Lower leg skin (tissue), 4 donors: ENCODE measurements around the gene TTC4. TPM values are rescaled to one million over a fixed set of nuclear protein-coding genes. Genes with fewer than 3 reads are reported as not detected.

Experiments
- DNase-seq, 2 donors: peaks; one replicate each; pipeline ENCODE4 v3.0.0-alpha.2; 2019; ENCODE audit warnings: low spot score in 2 of 2
- H3K4me3 ChIP-seq: fragments of 200-600 bp; sonication (generic); 2 replicates; pipeline ENCODE4 v1.5.1; 2017; ENCODE audit warnings: mild to moderate bottlenecking, low read depth; ENCODE audit not compliant: poor library complexity, severe bottlenecking
- POLR2A ChIP-seq, 2 donors: fragments of 450-650 bp; IDR thresholded peaks; one replicate each; pipeline ENCODE4 v1.6.1; 2016 to 2017; ENCODE audit warnings: antibody characterized with exemption in 2 of 2, mild to moderate bottlenecking in 1 of 2, moderate library complexity in 1 of 2
- WGBS, 2 donors: methylation state at CpG; one replicate each; pipeline ENCODE4 v1.1.5; 2018; 5-methylcytosine and 5-hydroxymethylcytosine counted together
- intact Hi-C: fragments of 100-400 bp; cut with DNase I; formaldehyde crosslinking; loops from one replicate; pipeline ENCODE4 v1.15.0; 2023; ENCODE audit warnings: low total_unique reads
- total RNA-seq, 4 donors: library from RNA; depleted of rRNA; stranded (reverse); fragments of >200 nt; gene quantifications; one replicate each; pipeline ENCODE4 v1.1.0, GENCODE V29; 2016
- TF ChIP-seq, protein P1 (sequence below), 3 donors: fragments of 450-650 bp; IDR thresholded peaks; one replicate each; pipeline ENCODE4 v1.5.1; 2016; ENCODE audit warnings: antibody characterized with exemption in 3 of 3, mild to moderate bottlenecking in 3 of 3, moderate library complexity in 2 of 3

Gene TTC4
- total RNA-seq, 4 donors from 2014 or later = 15.7 to 21.2 (median 18.3) TPM

DNA sequence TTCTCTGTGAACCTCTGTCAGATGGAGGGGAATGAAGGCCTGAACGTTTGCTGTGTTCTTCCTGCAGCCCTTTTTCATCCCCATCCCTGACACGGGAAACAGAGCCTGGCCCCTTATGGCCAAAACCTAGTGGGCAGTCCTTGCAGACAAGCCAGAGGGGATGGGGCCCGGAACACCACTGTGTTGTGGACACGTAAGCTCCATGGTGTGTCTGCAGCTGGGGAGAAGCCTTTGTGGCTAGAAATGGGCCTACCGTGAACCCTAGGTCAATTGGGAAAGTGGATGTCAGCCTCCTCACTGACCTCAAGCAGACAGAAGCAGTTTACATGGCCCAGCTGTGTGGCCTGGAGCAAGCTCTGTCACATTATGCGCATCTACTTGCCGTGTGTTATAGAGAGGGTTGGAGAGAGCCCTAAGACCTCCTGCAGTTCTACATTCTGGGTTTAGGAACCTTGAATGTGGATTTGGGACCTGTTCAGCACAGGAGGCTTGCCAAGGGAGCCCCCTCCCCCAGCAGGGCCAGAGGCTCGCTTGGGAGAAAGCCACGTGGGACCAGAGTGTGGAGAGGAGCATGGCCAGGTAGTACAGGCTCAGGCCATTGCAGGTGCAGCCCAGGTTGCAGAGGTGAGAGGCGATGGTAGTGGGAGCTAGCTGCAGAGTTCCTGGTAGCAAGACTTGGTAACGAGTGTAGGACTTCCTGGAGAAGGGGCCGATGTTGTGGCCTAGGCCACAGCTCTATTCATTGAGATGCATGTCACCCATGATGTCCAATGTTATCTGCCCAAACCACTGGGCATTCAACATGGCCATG lies 28.0 kb downstream of the TTC4 start:
- no peak overlapping the region for H3K4me3 ChIP-seq
- DNase-seq = peak in 1 of 2 donors; percentile 57
- WGBS, 2 donors = 79 to 85% methylated on average over 11 to 12 of the region's 12 CpGs
- TF ChIP-seq, protein P1, sequence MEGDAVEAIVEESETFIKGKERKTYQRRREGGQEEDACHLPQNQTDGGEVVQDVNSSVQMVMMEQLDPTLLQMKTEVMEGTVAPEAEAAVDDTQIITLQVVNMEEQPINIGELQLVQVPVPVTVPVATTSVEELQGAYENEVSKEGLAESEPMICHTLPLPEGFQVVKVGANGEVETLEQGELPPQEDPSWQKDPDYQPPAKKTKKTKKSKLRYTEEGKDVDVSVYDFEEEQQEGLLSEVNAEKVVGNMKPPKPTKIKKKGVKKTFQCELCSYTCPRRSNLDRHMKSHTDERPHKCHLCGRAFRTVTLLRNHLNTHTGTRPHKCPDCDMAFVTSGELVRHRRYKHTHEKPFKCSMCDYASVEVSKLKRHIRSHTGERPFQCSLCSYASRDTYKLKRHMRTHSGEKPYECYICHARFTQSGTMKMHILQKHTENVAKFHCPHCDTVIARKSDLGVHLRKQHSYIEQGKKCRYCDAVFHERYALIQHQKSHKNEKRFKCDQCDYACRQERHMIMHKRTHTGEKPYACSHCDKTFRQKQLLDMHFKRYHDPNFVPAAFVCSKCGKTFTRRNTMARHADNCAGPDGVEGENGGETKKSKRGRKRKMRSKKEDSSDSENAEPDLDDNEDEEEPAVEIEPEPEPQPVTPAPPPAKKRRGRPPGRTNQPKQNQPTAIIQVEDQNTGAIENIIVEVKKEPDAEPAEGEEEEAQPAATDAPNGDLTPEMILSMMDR (IDR thresholded peaks at IDR 0.05) = no peak
- intact Hi-C loops = no loop called here

GRCh38 chr1:54744696-54745095 lies 29.0 kb downstream of the TTC4 start:
- 96 to 100% methylated on average over 3 of the region's 3 CpGs for WGBS, 2 donors
- H3K4me3 ChIP-seq = no peak overlapping the region
- DNase-seq = peak in 1 of 2 donors; percentile 66
- intact Hi-C loops = no loop called here
- TF ChIP-seq, protein P1 (IDR thresholded peaks at IDR 0.05) = no peak
- no peak for TF ChIP-seq POLR2A (IDR thresholded peaks at IDR 0.05)

- TF ChIP-seq, protein P1 (IDR thresholded peaks at IDR 0.05) = no peak
- no peak for TF ChIP-seq POLR2A (IDR thresholded peaks at IDR 0.05)
- WGBS, 2 donors = 67 to 72% methylated on average over 6 of the region's 6 CpGs
- DNase-seq = peak in 1 of 2 donors; percentile 26
- intact Hi-C loops = no loop called here
- no peak overlapping the region for H3K4me3 ChIP-seq
These were observed 29.6 kb downstream of the TTC4 start for GRCh38 chr1:54745274-54745673.

DNA sequence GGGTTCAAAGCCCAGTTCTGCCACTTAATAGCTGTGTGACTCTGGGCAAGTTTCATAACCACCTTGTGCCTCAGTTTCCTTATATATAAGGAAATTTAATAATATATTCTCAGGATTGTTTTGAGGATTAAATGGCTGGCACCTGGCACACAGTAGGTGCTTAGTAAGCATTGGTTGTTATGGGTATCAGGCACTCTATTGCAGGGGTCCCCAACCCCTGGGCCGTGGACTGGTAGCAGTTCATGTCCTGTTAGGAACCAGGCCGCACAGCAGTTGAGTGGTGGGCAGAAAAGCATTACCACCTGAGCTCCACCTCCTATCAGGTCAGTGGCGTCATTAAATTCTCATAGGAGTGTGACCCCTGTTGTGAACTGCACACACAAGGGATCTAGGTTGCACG lies 30.2 kb downstream of the TTC4 start:
- intact Hi-C loops = no loop called here
- TF ChIP-seq, protein P1 (IDR thresholded peaks at IDR 0.05) = no peak
- no peak for TF ChIP-seq POLR2A (IDR thresholded peaks at IDR 0.05)
- H3K4me3 ChIP-seq = no peak overlapping the region
- WGBS, 2 donors = 93 to 100% methylated on average over 4 of the region's 4 CpGs
- DNase-seq = peak in 1 of 2 donors; percentile 57

DNA sequence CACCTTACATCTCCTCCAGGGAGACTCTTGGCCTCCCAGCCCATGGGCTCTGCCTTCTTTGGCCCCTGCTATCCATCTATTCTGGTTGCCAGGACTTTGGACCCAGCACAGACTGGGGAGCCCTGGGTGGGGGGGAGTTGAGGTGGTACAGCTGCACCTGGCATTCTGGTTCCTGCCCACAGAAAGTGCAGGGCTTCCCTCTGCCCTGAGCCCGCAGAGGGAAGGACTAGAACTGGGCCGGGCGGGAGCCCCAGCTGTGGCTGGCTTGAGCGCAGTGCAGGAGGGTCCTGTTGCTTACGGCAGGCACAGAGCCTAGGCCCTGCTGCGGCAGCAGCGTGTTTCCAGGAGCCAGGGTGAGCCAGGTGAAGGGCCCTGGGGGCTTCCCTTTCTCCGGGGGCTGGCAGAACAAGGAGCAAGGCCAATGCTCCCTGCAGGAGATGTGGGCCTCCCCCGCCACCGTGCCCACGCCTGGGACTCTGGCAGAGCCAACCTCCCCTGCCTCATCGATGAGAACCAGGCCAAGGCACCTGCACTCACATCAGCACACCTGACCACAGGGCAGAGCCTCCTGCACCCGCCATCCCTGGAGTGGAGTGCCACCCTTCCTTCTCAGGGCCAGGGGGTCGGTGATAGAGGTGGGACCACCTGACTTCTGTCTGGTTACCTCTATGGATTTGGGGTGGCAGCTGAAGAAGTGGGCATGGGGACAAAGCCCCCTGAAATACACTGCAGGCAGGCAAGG lies 32.6 kb downstream of the TTC4 start:
- TF ChIP-seq, protein P1 (IDR thresholded peaks at IDR 0.05) = no peak
- TF ChIP-seq POLR2A (IDR thresholded peaks at IDR 0.05) = no peak
- WGBS, 2 donors = 83 to 87% methylated on average over 10 to 12 of the region's 14 CpGs
- intact Hi-C loops = no loop called here
- DNase-seq = no peak
- no peak overlapping the region for H3K4me3 ChIP-seq
